Left lobe of liver (tissue), 2 donors: Measurements from ENCODE around the gene FIP1L1. TPM values are rescaled to one million over a fixed set of nuclear protein-coding genes. Genes with fewer than 3 reads are reported as not detected.

ENCODE experiments used
- ATAC-seq: fragments of 200-7000 bp; cut with Tn5 transposase; one replicate; pipeline ENCODE4 v1.9.1; 2020; ENCODE audit warnings: mild to moderate bottlenecking, moderate library complexity
- DNase-seq: peaks from one replicate; pipeline ENCODE4 v3.0.0-alpha.2; 2020; ENCODE audit warnings: low spot score
- total RNA-seq: library from RNA; stranded (reverse); gene quantifications from one replicate; pipeline ENCODE4 v1.2.1, GENCODE V29; 2021
- donor health status: DM: no; HTN: no; CAD: no; lungs with moderate emphysema.
- donor health status: DM: no; HTN: yes; CAD: no.

Gene FIP1L1
- total RNA-seq, 1 donor from 2014 or later = 13.4 TPM

DNA sequence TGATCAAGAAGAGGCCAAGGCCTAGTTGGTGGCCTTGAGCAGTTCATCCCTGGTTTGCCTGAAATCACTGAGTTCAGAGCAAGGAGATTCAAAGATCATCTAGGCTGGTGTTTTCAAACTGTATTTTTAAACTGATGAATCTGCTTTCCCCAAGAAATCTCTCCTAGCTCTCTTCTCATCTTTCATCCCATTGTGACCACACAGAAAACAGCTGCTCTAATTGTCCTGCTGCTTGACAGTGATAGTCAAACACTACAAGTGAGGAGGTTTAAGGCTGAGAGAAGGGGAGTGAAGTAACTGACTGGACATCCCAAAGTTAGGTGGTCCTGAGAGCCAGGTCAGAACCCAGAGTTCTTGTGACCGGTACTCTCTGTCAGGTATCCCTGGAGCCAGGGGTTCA lies 122.3 kb downstream of the FIP1L1 start:
- DNase-seq = no peak

DNA sequence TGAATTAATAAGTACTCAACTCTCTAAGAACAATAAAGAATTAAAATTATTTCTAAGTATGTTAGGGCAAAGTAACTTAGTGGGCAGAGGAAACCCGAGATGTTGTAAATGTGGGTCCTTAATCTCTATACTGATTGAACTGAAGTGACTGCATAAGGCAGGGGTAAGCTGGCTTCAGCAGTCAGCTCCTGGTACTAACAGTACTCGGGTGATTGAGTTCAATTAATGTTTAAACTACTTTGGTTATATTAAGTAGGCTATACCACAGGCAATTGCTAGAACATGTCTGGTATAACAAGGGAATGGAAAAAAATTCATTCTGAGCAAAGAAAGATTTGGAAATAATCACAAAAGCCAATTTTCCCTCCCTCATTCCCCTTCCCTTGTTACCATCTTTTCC lies 123.1 kb downstream of the FIP1L1 start:
- ATAC-seq (peak; percentile 59), DNase-seq (no peak)

More for the DNA sequence above, 122.3 kb downstream of the FIP1L1 start:
- ATAC-seq = no peak

- no peak for ATAC-seq
- DNase-seq = no peak
These were observed 124.1 kb downstream of the FIP1L1 start for GRCh38 chr4:53501561-53501960.

- no peak for DNase-seq
- ATAC-seq = no peak
These were observed 124.7 kb downstream of the FIP1L1 start for GRCh38 chr4:53502094-53502493.

DNA sequence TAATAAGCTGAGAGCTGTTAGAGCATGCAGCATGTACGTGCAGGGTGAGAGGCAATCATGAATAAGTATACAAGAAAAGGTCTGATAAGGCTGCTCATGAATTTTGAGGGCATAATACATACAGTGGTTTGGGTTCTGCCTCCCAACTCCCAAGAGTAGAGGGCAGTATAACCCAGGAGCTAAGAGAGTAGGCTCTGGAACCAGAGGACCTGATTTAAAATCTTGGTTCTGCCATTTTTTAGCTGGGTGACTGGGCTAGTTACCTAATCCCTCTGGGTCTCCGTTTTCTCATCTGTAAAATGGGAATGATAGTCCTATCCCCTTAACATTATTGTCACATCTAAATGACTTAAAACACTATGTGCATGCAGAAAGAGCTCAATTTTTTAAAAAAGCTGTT lies 128.5 kb downstream of the FIP1L1 start:
- ATAC-seq (peak; percentile 14), DNase-seq (no peak)

GRCh38 chr4:53507058-53507457 lies 129.6 kb downstream of the FIP1L1 start:
- no peak for DNase-seq
- peak; percentile 13 for ATAC-seq

DNA sequence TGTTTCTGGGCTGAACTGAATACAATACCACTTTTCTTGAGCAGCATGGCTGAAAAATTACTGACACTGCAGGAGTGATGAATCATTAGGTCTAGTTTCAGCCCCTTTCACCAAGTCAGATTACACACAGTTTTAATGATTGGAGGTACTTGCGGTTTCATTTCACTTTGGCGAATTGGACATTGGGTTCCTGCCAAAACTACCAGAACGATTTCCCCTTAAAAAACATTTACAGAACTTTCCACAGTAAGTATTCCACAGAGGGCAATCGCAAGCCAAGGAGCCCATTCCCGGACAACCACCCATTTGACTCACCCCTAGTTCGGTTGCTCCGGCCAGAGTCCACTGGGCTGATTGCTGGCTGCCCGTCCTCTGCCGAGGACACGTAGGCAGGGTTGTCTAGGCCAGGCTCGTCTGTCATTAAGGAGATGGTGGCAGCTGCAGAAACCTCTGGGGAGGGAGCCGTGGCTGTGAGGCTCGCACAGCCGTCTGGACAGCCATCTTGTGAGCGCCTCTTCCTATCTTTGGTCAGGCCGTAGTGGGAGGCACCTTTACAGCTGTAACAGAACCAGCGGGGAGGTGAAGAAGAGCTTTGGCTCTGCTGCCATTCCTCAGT lies 130.3 kb downstream of the FIP1L1 start:
- peak; percentile 93 for ATAC-seq
- peak; percentile 91 for DNase-seq

GRCh38 chr4:53508446-53508845 lies 131.0 kb downstream of the FIP1L1 start:
- DNase-seq (no peak), ATAC-seq (peak; percentile 59)

GRCh38 chr4:53510321-53510720 lies 132.9 kb downstream of the FIP1L1 start:
- DNase-seq (no peak), ATAC-seq (no peak)

Other genes starting within 250 kb of the FIP1L1 start
- 9.4 TPM for gene SCFD2, start 11.6 kb upstream of the FIP1L1 start, total RNA-seq
- gene LNX1, start 213.8 kb downstream of the FIP1L1 start, total RNA-seq = 7.0 TPM